ENCODE results near the gene NPTX2. TPM values are rescaled to one million over a fixed set of nuclear protein-coding genes. Genes with fewer than 3 reads are reported as not detected.

Gene NPTX2
- 0.47 and 3.6 TPM in 2 replicates for total RNA-seq

GRCh38 chr7:98617051-98617959 lies at the start of gene NPTX2:
Gene NPTX2, plus strand, starts transcription at chr7:98617285. Its CDS starts 177 bp downstream, at chr7:98617462.

Other genes with a start within 250 kb of the NPTX2 start
- gene BAIAP2L1, start 216.2 kb upstream of the NPTX2 start, total RNA-seq: 27.5 and 34.1 TPM in 2 replicates